SKM-1 treated with dmso at 0.1 percent for 144 hours (cell line): ENCODE measurements around the gene INO80B.
"Not testable (repeated sequence)": the region's sequence is repeated elsewhere in the genome, so short reads cannot be mapped to it uniquely, and the experiment has no call there.

ENCODE experiments used
- DNase-seq: peaks from one replicate; lab custom pipeline; 2025; ENCODE audit not compliant: unreplicated experiment; lab: John Stamatoyannopoulos, UW

The INO80B gene

DNA sequence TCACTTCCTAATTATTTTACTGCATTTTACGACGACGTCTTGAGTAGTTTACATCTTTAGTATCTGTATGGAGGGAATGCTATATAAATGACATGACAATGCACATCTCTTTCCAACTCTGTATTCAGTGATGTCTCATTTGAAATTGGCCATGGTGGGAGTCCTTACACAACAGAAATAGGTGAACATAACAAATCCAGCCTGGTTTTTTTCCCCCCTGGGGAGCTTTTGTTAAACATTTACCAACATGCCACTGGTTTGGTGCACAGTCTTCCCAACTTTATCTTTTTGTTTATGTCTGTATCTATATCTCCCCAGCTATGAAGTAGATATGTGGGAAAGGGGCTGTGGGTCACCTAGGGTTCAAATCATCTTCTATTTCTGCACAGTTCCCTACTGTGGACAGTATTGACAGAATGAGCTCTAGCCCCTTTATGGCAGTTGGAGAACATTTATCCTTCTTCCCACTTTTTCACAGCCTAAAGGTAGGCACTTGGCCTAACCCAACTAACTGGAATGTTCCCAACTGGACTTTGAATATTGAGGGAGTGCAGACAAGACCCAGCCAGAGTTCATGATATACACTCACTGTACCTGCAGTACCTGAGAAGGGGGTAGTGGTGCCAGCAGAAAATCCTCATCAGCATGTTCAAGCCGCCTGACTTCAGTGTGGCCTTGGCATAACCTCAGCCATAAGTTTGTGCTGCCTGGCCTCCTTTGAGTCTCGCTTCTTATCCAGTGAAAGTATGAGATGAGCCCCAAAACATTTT is 7.5 kb upstream of the INO80B start:
- DNase-seq, result no peak

DNA sequence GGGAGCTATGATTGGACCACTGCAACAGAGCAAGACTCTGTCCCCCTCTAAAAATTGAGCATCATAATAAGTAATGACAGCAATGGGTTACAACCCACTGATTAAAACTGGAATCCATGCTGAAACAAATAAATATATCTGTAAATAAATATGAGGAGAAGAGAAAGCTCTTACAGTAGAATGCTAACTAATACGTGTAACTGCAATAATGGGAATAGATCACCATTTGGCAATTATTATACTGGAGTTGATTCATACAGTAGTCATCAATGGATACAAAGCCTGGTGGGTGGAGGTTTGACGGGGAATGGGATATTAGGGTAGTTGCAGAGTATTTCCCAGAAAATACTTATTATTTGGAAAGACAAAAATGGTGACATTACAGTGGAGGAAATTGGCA is 6.1 kb upstream of the INO80B start:
- DNase-seq, result no peak

DNA sequence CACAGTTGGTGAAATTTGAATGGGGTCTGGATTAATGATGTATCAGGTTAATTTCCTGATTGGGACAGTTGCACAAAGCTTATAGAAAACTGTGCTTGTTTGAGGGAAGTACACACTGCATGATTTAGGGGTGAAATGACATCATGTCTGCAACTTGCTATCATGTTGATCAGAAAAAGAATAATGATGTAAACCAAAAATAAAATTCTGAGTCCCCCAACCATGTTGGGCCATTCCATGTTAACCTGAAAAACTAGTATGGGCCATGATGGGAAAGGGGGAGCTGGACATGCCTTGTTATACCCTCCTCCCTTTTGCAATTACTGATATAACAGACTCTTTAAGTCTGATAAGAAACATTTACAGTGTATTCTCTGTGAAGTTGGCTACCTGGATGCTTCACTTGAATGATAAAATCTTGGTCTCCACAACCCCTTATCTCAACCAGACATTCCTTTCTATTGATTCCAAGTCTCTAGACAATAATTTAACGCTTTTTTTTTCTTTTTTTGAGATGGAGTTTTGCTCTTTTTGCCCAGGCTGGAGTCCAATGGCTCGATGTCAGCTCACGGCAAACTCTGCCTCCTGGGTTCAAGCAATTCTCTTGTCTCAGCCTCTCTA is 4.2 kb upstream of the INO80B start:
- DNase-seq, result no peak

DNA sequence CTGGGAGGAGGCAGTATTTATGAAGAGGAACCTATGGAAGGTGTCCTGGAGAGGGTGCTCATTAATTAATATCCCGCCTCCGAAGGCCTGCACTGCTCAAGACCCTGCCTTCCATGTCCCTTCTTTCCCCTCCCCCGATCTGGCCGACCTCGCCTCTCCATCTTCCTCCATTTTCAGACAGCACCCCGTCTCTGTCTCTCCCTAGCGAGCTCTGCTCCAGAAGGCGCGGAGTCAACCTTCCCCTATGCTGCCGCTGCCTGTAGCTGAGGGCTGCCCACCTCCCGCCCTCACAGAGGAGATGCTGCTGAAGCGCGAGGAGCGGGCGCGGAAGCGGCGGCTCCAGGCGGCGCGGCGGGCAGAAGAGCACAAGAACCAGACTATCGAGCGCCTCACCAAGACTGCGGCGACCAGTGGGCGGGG is 2.3 kb downstream of the INO80B start:
- no peak for DNase-seq

GRCh38 chr2:74457549-74458131 is 2.8 kb downstream of the INO80B start:
- DNase-seq, result no peak

DNA sequence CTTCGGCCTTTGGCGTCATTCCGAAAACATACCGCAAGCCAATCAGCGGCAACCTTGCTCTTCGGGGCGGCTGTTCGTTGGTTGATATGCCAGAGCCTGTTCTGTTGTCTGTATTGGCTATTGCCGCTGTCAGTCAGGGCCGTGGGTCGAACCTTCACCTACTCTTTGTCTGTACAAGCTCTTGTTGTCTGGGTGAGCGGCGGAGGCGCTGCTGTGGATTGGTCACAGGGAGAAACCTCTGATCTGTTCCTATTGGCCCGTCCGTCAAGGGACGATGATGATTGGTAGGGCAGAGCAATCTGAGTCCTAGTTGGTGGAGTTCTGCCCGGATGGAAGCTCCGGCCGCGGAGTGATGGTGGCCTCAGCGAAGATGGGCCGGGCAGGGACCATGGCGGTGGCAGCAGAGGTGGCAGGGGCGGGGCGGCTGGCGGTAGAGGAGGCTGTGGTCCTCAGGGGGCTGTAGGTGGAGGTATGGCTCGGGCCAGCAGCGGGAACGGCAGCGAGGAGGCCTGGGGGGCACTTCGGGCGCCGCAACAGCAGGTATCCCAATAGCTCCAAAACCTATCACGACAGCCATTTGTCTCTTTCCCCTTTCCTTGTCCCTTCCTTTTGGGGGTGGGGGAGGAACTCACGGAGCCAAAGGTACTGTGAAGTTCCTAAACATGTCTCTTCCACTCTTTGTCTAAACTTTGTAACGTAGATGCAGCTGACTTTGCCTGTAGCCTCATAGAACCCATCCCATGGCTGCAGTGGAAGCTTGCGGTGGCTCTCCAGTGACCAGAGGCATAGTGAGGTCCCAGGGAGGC is 3.4 kb downstream of the INO80B start, which contains the start of gene WBP1:
Gene WBP1, plus strand, starts transcription at position 307 of the 806 bp plus-strand sequence. Its CDS starts 165 bp downstream, at position 472.
- peak; percentile 99 for DNase-seq

GRCh38 chr2:74458938-74459363 is 4.1 kb downstream of the INO80B start:
- no peak for DNase-seq

DNA sequence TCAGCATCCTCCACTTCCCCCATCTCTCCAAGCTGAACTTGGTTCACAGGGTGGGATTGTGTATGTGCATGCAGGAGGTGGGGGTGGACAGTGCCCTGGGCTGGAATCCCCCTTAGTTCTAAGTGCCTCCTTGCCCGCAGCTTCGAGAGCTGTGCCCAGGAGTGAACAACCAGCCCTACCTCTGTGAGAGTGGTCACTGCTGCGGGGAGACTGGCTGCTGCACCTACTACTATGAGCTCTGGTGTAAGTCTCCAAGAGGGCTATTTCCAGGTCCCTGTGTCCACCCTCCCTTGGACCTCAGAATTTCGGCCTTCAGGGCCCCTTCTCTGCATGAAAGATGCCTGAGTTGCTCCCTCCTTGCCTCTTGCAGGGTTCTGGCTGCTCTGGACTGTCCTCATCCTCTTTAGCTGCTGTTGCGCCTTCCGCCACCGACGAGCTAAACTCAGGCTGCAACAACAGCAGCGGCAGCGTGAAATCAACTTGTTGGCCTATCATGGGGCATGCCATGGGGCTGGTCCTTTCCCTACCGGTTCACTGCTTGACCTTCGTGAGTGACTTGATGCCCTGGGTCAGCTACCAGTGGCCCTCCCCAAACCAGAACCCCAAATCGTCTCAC is 4.7 kb downstream of the INO80B start:
- DNase-seq, result not testable (repeated sequence)

DNA sequence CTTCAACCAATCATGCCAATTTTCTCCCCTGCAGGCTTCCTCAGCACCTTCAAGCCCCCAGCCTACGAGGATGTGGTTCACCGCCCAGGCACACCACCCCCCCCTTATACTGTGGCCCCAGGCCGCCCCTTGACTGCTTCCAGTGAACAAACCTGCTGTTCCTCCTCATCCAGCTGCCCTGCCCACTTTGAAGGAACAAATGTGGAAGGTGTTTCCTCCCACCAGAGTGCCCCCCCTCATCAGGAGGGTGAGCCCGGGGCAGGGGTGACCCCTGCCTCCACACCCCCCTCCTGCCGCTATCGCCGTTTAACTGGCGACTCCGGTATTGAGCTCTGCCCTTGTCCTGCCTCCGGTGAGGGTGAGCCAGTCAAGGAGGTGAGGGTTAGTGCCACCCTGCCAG is 5.3 kb downstream of the INO80B start:
- DNase-seq, result not testable (repeated sequence)

- DNase-seq, result no peak
Measured at GRCh38 chr2:74461187-74462053, 6.5 kb downstream of the INO80B start.

- DNase-seq, result no peak
Measured at GRCh38 chr2:74462054-74462785, 7.3 kb downstream of the INO80B start.

DNA sequence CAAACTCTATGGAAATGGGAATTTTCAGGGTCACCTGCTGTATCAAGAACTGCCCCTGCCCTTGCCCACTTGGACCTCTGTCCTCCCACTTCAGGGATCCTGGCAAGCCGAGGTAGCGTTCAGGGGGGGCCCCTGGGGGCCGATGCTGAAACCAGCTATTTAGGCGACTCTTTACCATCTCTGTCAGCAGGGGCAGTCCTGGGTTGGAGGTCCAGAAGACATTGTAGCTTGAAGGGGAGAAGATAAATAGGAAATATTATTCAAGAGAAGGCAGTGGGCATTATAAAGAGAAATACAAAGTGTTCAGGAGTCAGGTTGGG is 7.9 kb downstream of the INO80B start:
- DNase-seq, result no peak

GRCh38 chr2:74464406-74464805 is 9.5 kb downstream of the INO80B start:
- DNase-seq, result no peak

DNA sequence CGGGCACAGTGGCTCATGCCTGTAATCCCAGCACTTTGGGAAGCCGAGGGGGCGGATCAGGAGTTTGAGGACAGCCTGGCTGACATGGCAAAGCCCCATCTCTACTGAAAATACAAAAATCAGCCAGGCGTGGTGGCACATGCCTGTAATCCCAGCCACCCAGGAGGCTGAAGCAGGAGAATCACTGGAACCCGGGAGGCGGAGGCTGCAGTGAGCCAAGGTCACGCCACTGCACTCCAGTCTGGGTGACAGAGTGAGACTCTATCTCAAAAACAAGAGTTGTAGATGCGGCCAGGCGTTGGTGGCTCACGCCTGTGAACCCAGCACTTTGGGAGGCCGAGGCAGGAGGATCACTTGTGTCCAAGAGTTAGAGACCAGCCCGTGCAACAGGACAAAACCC is 15.9 kb downstream of the INO80B start:
- DNase-seq, result not testable (repeated sequence)

DNA sequence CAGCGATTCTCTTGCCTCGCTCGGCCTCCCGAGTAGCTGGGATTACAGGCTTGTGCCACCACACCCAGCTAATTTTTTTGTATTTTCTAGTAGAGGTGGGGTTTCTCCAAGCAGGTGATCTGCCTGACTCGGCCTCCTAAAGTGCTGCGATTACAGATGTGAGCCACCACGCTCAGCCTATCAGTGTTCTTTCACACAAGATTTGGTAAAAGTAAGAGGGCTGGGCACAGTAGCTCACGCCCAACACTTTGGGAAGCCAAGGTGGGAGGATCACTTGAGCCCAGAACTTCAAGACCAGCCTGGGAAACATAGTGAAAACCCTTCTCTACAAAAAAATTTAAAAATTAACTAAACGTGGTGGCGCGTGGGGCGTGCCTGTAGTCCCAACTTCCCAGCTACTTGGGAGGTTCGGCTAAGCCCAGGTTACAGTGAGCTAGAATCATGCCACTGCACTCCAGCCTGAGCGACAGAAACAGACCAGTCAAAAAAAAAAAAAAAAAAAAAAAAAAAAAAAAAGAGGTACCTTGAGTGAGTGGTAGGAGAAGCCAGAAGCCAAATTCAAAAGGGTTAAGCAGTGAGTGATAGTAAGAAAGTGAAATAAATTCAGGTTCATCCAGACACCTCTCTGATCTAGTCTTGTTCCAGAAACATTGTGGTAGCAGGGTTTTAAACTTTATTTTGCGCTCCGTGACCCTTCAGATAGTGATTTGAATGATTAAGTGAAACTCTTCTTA is 16.6 kb downstream of the INO80B start:
- DNase-seq, result no peak

DNA sequence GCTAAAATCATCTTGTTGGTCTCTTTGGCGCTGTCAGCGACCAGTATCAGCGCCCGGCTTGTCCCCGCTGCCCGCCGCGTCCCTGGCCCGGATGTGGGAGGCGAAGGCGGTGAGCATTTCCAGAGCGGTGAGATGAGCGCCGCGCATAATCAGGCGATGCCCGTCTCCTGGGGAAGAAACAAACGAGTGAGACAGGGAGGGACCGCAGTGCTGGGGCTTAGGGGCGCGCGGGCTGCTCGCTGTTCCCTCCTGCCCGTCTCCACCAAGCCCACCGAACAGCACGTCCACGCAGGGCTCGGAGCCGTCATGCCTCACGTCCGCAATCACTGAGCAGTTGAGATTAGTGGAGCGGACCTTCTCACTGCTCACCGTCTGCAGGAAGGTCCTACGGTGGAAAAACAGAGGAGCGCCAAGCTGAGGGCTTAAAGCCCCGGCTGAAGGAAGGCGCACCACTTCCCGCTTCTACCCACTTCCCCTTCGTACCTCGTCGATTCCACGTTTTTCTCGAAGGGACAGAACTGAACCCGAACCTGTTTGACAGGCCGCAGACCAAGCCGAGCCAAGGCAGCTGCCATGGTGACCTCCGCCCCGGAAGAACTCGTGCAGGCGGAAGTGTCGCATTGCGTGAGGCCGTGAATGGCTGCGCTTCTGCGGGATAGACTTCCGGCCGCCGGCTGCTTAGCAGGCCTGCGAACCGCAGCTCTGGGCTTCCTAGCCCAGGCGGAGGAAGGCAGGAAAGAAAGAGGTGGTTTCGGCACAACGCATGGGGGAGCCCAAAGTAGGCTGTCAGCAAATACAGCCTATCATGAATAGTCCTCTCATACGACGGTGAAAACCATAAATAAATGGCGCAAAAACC is 17.4 kb downstream of the INO80B start, which contains the start of gene MRPL53:
Gene MRPL53, minus strand, starts transcription at position 595 of the 859 bp plus-strand sequence. Its CDS starts 20 bp downstream, at position 575.
- peak; percentile 82 for DNase-seq

GRCh38 chr2:74472945-74473258 is 18.0 kb downstream of the INO80B start:
- DNase-seq, result no peak

DNA sequence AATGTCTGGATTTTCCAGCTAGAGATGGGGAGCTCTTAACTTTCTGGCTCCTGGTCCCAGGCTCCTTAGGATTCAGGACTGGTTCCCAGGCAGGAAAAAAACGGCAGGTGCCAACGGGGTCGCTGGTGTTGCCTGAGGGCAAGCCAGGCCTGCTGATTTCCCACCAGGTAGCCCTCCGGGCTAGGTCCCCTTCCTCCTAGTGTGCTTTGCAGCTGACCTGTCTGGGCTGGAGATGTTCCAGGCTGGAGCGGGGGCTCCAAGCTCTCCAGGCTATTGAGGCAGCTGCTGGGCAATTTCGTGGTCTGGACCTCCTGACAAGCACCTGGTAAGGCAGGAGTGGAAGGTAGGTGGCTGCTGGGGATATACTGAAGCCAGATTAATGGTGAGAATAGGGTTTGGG is 19.6 kb downstream of the INO80B start:
- DNase-seq, result no peak
